HG03060 (cell line): ENCODE measurements around the gene ASXL1.
"Not testable (repeated sequence)": the region's sequence is repeated elsewhere in the genome, so short reads cannot be mapped to it uniquely, and the experiment has no call there.

Source experiments
- ATAC-seq: cut with Tn5 transposase; IDR thresholded peaks from one replicate; pipeline ENCODE4 v1.9.1; 2021; ENCODE audit warnings: low read depth, moderate number of reproducible peaks; ENCODE audit not compliant: unreplicated experiment

ASXL1 gene

DNA sequence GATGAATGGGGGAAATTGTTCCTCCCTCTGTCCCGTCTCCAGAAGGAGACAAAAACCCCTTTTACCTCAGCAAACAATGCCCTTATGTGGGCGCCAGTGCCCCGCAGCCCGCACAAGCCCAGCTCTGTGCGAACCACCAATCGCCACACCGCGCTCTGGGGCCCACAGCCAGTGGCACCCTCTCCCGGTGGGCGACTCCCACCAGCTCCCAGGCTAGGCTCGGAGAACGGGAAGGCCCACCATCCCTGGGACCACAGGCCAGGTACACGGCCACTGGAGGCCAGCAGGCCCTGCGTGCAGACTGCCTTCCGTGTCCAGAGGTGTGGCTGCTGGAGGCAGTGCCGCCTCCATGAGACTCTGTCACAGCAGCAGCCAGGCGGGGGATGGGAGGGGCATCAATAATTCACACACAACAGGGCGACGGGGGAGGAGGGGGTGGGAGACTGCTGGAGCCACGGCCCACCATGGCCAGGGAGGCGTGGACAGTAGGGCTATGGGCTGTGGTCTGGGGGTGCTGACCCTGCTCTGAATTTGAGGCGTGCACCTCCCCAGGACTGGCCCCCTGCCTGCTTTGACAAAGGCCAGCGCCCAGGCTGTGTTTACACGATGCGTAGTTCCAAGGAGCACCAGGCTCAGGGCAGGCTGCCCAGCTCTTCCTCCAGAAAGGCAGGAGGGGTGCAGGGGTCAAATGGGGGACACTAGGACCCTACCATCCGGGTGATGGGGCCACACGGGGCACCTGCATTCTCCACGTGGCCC, 105.7 kb downstream of the ASXL1 start:
- ATAC-seq = no peak

DNA sequence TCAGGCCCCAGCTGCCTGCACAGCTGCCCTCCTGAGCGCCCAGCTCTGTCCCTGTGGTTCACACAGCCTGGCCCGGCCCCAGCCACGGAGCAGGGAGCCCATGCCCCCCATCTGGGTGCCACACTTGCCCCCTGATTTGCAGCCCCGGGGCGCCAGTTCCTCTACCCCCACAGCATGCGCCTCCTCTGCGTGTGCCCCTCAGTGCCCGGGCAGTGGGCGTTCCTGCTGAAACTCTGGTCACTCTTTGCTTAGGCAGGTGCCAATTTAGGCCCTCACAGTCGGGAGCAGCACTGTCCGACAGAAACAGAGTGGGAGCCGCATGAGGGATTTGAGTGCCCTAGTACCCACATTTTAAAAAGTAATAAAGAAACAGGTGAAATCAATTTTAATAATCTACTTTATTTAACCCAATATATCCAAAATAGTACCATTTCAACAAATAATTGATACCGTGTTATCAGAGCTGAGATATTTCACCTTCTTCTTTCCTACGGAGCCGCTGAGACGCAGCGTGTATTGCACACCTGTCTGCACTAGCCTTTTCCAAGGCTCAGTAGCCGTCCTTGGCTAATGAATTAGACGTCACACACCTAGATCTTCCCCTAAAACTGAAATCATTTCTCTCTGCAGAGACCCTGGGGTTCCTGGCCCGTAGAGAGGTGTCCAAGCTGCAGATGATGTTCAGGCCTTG, 106.4 kb downstream of the ASXL1 start:
- ATAC-seq = no peak

DNA sequence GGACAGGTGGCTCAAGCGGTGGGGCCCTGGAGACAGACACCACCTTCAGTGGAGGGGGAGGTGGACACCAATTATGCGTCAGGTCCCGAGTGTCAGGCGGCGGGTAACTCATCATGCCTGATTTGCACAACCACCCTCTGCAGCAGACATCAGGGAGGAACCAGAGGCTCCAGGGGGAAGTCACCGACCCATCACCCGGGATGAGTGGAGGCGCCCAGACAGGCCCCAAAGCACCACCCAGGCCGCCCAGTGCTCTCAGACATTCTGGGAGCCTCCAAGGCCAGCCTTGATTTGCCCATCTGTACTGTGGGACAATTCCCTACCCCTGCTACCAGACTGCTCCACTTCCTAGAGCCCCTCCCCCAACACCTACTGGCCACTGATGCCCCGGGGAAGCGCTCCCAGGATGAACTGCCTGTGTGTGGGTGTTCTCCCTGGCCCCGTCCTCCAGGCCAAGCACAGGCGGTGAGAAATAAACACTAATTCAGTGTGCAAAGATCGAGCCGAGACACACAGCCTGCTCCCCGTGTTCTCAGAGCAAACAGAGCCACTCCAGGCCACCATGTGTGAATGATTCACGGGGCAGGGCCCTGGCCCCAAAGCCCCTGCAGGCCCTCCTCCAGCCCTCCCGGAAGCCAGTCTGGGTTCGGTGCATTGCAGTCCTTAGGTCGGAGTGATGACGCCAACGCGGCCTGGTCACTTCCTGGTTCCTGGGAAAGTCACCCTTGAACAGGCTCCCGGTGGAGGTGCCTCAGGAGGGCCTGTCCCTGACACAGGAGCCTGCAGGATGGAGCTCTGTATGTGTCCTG, 107.2 kb downstream of the ASXL1 start:
- ATAC-seq = no peak

DNA sequence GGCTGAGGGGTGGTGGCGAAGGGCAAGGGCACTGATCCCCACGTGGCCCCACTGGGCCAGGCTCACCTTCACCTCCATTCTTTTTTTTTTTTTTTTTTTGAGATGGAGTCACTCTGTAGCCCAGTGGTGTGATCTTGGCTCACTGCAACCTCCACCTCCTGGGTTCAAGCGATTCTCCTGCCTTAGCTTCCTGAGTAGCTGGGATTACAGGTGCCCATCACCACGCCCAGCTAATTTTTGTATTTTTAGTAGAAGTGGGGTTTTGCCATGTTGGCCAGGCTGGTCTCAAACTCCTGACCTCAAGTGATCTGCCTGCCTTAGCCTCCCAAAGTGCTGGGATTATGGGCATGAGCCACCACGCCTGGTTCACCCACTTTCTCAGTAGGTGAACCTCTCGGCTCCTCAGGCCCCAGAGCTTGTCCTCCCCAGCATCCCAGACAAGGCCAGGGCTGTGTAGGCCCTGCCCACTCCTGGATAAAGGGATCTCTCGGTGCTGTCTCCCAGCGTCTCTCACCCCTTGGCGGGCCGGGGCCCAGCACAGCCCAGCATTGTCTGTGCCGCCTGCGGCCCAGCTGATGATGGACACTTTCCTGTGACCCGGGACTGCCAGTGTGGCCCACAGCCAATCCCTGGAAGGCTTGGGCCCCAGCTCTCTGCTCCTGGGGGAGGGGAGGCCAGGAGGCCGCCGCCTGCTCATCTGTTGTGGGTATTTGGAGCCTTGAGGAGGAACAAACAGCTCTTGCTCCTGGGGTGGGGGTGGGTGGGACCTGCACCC, 108.0 kb downstream of the ASXL1 start:
- ATAC-seq = not testable (repeated sequence)

DNA sequence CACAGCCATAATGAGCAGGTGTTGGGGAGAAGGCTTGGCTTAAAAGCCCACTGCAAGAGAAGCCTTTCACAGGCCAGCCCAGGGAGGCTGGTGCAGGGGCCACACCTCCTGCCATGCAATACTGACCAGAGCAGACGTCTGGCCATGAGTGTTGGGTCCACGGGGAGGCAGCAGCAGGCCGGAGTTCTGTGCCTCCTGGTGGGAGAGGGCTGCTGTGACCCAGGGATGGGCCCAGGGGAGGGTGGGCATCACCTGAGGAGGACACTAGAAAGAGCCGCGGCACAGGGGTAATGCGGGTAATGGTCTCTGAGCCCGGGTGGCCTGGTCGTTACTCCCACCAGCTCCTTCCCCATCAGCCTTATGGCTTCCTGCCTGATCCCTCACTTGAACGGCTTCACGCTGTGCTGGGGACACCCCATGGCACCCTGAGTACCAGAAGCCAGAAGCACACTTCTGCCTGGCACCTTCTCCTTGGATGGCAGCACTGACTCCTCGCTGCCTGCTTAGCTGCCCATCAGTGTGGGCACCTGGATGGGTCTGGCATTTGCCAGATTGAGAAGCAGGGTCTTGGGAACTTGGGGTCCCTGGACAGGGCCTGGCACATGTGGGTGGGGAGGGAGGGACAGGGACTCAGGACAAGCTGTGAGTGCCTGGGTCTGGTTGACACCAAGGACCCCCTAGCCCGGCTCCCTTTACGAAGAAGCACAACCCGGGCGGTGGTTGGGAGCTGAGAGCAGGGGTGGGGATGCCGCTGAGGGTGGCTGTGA, 108.8 kb downstream of the ASXL1 start:
- ATAC-seq = no peak

DNA sequence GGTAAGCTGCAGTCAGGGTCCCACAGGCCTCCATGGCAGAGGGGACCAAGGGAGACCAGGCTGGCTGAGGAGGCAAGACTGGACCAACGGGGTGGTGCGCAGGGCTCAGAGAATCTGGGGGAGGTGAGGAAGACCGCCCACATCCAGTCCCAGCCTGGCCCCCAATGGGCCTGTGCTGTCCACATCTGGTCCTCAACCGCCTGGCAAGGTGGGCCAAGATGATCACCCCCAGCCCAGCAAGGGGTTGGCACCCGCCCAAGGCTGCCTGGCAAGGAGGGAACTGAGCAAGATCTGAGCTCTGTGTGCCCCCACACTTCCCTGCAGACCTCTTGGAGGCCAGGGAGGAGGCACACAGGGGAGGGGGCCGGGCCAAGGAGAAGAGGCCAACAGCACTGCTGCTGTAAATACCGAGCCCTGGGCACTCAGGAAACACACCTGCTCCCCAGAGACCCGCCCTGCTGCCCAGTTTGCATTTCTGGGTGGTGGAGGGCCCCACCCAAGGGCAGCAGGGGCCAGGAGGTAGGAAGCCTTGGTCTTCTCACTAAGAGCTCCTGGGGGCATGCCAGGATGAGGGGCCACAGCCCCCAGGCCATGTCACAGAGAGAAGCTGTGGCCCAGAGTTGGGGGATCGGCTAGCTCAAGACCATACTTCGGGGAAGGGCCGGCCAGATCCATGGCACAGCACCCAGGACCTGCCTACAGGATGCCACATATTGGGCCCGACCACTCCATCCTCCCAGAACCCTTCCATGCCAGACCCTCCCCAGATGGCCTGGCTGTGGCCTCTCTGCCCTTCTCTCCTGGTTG, 109.6 kb downstream of the ASXL1 start:
- ATAC-seq = no peak

DNA sequence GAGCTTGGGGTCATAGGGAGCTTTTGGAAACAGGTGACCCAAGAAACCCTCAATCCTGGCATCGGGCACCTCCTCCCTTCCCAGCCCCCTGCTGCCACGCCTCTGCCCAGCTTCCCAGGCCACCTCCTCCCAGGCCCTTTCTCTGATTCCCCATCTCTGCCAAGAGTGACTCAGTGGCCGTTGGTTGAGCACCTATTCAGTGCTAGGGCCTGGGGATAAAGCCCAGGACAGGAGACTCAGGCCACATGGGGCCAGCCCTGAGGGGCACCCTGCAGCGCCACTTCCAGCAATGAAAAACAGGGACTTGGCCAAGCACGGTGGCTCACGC, 110.1 kb downstream of the ASXL1 start:
- no peak for ATAC-seq

DNA sequence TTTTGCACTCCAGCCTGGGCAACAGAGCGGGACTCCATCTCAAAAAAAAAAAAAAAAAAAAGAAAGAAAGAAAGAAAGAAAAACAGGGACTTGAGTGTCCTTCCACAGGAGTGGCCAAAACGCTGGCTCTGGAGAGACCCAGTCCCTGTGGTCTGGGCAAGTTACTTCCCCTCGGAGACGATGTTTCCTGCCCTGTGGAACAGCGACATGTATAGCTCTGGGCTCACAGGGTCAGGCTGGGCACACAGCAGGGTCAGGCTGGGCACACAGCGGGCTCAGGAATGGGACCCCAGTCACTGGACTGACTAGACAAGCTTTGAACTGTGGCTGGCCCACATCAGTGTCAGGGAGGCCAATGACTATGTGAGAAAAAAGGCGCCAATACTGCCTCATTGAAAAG, 110.7 kb downstream of the ASXL1 start:
- ATAC-seq = no peak

DNA sequence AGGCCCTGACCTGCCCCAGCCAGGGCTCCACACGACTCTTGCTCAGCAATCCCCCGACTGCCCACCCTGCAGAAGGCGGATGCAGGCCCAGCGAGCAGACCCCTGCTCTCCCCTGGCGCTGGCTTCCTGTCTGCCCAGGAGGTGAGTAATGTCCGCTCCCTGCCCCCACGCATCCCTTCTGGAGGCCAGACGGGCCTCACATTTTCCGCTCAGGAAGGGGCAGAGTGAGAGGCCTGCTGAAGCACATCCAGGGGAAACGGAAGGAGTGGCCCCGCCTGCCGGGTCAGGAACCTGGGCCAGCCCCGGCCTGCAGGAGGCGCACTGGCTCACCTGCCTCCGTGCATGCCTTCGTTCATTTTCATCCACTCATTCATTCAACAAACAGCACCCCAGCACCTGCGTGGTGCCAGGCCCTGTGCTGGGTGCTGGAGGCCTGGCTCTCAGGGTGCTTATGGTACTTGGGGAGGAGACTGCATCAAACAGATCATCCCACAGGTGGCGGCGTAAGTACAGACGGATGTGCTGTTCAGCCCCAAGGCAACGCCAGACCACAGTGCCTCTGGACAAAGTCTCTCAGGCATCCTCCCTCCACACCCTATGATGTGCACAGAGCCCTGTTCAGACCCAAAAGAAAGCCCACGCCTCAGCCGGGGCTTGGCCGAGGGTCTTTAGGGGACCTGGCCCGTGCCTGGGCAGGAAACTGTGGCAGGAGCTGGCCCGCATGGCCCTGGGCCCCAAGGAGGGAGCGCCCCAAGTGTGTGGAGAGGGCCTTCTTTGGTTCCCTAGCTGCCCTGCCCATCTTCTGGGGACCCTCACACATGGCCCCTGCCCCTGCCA, 112.1 kb downstream of the ASXL1 start:
- no peak for ATAC-seq

DNA sequence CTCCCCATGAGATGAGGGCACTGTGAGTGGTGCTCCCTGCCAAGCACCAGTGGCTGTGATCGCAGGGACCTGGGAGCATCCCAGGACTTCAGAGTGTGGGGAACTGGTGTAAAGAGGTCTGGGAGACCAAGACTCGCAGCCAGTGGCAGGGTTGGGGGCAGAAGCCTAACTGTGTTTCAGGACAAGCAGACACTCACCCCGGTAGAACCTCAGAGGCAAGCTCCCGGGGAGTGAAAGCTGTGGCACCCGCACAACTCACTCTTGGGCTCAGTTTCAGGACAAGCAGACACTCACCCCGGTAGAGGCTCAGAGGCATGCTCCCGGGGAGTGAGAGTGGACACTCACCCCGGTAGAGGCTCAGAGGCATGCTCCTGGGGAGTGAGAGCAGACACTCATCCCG, 112.8 kb downstream of the ASXL1 start:
- no peak for ATAC-seq

DNA sequence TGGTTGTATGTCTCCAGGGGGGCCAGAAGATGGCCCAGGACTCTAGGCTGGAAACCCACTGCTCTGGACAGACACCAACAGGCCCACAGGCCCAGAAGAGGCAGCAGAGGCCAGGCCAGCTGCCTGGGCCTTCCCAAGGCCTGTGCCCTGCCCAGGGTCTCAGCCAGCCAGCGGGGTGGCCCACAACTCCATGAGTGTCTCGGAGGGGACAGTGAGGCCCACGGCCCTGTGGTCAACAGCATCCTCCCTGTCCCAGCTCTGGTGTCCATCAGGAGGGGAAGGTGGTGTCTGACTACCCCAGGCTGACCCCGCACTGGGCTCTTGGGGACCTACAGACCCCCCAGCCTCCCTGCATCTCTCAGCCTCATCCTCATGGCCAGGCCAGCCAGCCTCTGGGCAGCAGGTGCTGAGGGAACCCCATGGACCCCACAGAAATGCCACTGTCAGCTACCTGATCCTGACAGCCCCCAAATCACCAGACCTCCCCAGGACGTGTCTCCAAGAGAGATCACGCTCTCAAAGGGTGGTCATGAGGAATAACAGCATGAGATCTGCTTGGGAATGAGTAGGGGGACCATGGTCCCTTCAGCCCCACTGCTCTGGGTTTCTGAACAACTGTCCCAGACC, 114.6 kb downstream of the ASXL1 start:
- ATAC-seq = no peak

DNA sequence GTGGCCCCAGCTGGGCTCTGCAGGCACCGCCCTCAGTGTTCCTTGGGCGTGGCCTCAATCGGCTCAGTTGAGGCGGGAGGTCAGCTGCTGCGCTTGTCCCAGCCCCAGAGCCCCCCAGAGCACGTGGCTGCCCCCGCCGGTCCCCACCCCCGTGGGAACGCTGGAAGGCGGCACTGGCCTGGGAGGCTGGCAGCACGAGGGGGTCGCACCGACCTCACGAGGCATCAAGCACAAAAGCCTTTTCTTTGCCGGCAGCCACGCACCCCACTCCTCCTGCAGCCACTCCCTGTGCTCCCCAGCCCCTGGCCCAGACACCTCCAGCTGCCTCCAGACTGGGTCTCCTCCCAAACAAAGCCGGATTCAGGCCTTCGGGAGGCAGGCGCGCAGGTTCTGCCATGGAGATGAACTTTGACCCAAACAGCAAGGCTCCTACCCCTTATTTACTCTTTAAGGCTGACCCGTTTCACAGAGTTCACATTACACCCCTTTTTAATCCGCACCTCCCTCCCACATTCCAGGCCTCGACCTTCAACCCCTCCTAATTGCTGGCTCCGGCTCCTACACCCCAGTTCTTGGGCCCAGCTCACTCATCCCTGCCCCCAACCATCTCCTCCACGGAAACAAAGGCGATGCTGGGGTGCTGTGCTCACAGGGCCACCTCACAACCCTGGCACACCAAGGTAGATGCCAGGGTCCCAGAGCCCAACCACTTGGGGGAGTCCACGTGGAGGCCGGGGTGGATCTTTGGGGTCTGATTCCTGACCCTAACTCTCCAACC, 115.3 kb downstream of the ASXL1 start:
- no peak for ATAC-seq

DNA sequence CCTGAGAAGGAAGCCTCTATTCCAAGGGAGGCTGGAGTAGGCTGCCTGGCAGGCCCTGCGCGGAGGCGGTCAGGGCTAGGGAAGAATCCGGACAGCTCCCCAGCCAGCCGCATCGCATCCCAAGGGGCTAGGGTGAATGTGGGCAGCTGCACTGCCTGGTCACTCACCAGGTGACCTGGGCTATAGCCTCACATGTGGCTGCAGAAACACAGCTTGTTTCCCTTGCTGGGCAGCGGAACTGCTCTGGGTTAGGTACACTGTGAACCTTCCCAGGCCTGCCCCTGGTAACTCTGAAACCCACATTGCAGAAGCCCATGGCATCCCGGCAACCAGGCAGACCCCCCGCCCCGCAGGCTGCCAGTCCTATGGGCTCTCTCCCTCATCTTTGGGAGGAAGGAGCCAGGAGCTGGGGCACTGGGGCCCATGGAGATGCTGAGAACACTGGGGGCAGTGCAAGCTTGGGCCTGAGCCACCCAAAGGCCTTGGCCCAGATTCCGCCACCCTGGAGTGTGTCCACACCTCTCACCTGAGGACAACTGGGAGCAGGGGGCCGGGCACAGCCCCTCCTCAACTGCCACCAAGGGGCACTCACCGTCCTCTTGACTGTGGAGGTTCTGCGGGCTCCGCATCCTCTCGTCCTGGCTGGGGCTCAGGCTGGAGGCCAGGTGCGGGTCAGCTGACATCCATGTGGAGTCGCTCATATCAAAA, 116.0 kb downstream of the ASXL1 start:
- ATAC-seq = no peak

DNA sequence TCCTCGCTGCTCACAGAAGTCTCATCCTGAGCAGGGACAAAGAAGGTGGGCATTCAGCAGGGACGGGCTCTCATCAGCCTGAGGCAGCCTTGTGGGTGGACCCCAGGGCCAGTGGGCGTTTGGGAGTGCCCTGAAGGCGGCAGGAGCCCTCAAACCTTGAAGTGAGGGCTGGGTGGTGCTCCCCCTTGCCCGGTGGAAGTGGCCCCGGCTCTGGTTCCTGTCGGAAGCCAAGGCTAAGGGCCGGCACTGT, 116.5 kb downstream of the ASXL1 start:
- ATAC-seq = no peak

DNA sequence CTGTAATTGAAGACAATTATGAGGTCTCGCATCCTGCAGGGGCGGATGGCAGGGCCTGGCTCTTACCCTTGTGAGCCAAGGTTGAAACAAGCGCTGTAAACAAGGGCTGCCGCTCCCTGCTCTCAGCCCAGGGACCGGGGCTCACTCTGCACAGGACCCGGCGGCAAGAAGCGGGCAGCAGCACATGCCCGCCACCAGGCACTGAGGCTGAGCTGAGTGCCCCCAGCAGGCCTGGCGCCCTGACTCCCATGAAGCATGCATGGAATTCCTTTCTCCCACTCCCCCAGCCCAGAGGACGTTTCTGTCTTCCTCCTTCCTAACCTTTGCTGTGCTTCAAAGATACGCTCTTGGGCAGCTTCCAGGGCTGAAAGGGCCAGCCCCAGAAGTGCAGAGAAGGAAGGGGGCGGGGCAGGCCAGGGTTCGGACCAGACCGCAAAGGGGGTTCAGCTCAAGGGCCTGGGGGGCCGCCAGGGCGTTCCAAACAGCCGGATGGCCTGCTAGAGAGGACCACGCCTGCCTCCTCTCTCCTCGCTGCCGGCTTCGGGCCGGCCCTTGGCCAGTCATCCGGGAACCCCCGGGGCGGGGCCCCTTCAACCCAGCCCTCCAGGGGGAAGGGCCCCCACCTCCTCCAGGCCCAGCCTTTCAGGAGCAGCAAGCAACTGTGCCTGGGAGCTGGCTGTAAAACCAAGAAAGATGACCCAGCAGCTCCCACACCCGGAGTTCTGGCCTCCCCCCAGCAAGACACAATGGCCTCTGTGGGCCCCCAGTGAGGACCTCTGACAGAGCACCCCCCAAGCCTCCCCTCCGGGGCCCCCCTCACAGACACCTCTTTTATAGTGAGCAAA, 117.1 kb downstream of the ASXL1 start:
- no peak for ATAC-seq
